IPS DF 6.9 (cell line): ENCODE data around the gene TAF5L.

Experiments
- DNase-seq: peaks from one replicate; pipeline ENCODE4 v3.0.0-alpha.2; 2013; ENCODE audit warnings: low read depth, low spot score
- H3K27ac ChIP-seq: one replicate; pipeline ENCODE4 v1.5.1; 2013; ENCODE audit warnings: low read length, control low read depth
- H3K27me3 ChIP-seq: 2 replicates; pipeline ENCODE4 v1.6.1; 2013; ENCODE audit warnings: mild to moderate bottlenecking, low read length; ENCODE audit not compliant: control insufficient read depth, insufficient read depth
- H3K36me3 ChIP-seq: 2 replicates; pipeline ENCODE4 v1.6.1; 2013; ENCODE audit warnings: low read length; ENCODE audit not compliant: control insufficient read depth, insufficient read depth
- H3K4me1 ChIP-seq: 2 replicates; pipeline ENCODE4 v1.6.1; 2013; ENCODE audit warnings: low read length; ENCODE audit not compliant: control insufficient read depth, insufficient read depth
- H3K4me3 ChIP-seq: 2 replicates; pipeline ENCODE4 v1.5.1; 2013; ENCODE audit warnings: mild to moderate bottlenecking, low read length
- H3K9me3 ChIP-seq: 2 replicates; pipeline ENCODE4 v1.6.1; 2013; ENCODE audit warnings: low read length, inconsistent platforms; ENCODE audit not compliant: control insufficient read depth, insufficient read depth
- WGBS: extraction: QIAGEN DNeasy Blood & Tissue Kit; methylation state at CpG from one replicate; pipeline ENCODE4 v1.1.7; 2013; ENCODE audit warnings: mixed read lengths, missing lambda C conversion rate; ENCODE audit not compliant: insufficient read length, insufficient coverage; 5-methylcytosine and 5-hydroxymethylcytosine counted together

The TAF5L gene

GRCh38 chr1:229625915-229626831 is at the start of gene TAF5L, which contains the start of gene URB2:
Gene TAF5L, minus strand, starts transcription at chr1:229626122. Its CDS starts 11,640 bp downstream, at chr1:229614482.
Gene URB2, plus strand, starts transcription at chr1:229626247. Its CDS starts 1,387 bp downstream, at chr1:229627634.
- H3K27me3 ChIP-seq: no peaks in the 10 kb centered on the region
- 0 out of 2 replicates have a peak, but pooled peaks cover 2% of the 10 kb centered on the region for H3K4me1 ChIP-seq
- H3K36me3 ChIP-seq: no peaks in the 10 kb centered on the region
- no peaks in the 10 kb centered on the region for H3K9me3 ChIP-seq
- H3K4me3 ChIP-seq: peak within 1 kb of the TSS; percentile 85
- DNase-seq: peak; percentile 71
- WGBS: no CpG with 5 or more reads among the region's 97 CpGs
- H3K27ac ChIP-seq: no peak within 1 kb of the TSS

- Histone ChIP-seq H3K27ac (no peak overlapping the region), H3K4me1 (no peaks in the 10 kb centered on the region), H3K27me3 (no peaks in the 10 kb centered on the region), H3K4me3 (no peak overlapping the region), H3K9me3 (no peaks in the 10 kb centered on the region), H3K36me3 (no peaks in the 10 kb centered on the region)
- DNase-seq: no peak
Measured at GRCh38 chr1:229675396-229675795, 49.5 kb upstream of the TAF5L start.

DNA sequence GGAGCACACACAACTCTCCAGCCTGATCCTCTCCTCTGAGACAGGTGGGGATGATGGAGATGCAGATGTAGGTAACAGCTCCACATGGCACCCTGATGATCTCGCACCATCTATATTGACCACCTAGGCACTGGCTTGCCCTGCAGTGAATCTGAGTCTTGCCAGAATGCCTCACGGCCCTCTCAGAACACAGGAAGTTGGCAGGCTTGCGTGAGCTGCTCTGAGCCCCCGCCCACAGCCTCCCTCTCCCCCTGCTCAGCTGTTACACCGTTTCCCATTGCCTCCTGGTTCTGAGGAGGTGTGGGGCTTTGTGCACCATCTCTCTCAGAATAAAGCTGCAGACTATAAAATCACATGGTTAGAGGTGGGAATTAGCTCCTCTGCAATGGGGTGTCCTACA is 48.1 kb upstream of the TAF5L start:
- Histone ChIP-seq H3K27ac (no peak overlapping the region), H3K4me1 (no peaks in the 10 kb centered on the region), H3K4me3 (no peak overlapping the region), H3K9me3 (no peaks in the 10 kb centered on the region), H3K27me3 (no peaks in the 10 kb centered on the region), H3K36me3 (no peaks in the 10 kb centered on the region)
- no CpG with 5 or more reads among the region's 5 CpGs for WGBS
- no peak for DNase-seq

GRCh38 chr1:229672246-229672645 is 46.3 kb upstream of the TAF5L start:
- Histone ChIP-seq H3K36me3 (no peaks in the 10 kb centered on the region), H3K4me3 (no peak overlapping the region), H3K9me3 (no peaks in the 10 kb centered on the region), H3K4me1 (no peaks in the 10 kb centered on the region), H3K27ac (no peak overlapping the region), H3K27me3 (no peaks in the 10 kb centered on the region)
- no peak for DNase-seq
- WGBS: no CpG with 5 or more reads among the region's 2 CpGs

DNA sequence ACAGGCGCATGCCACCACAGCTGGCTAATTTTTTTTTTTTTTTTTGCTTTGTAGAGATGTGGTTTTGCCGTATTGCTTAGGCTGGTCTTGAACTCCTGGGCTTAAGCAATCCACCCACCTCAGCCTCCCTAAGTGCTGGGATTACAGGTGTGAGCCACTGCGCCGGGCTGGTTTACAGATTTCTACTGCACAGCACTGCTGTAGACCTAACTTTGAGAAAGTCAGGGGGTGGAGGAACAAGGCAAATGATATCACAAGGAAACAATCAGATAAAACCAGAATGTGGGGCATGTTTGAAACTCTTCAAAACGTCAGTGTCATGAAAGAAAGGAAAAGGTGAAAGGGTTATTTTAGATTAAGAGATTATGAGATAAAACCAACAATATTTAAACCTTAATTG is 45.4 kb upstream of the TAF5L start:
- no peak overlapping the region for H3K27ac ChIP-seq

GRCh38 chr1:229669333-229669732 is 43.4 kb upstream of the TAF5L start:
- no CpG with 5 or more reads among the region's 4 CpGs for WGBS
- no peaks in the 10 kb centered on the region; the same call in 1 of the 2 replicates for H3K27me3 ChIP-seq
- H3K4me3 ChIP-seq: no peak overlapping the region
- no peaks in the 10 kb centered on the region for H3K9me3 ChIP-seq
- H3K4me1 ChIP-seq: no peaks in the 10 kb centered on the region
- DNase-seq: no peak
- H3K27ac ChIP-seq: no peak overlapping the region
- H3K36me3 ChIP-seq: no peaks in the 10 kb centered on the region

More for the DNA sequence above, 45.4 kb upstream of the TAF5L start:
- Histone ChIP-seq H3K27me3 (no peaks in the 10 kb centered on the region; the same call in 1 of the 2 replicates), H3K36me3 (no peaks in the 10 kb centered on the region), H3K4me1 (no peaks in the 10 kb centered on the region), H3K4me3 (no peak overlapping the region), H3K9me3 (no peaks in the 10 kb centered on the region)
- no CpG with 5 or more reads among the region's 5 CpGs for WGBS
- DNase-seq: no peak

- Histone ChIP-seq H3K4me3 (no peak overlapping the region), H3K27ac (no peak overlapping the region), H3K4me1 (no peaks in the 10 kb centered on the region), H3K9me3 (no peaks in the 10 kb centered on the region), H3K36me3 (peaks cover 4% of the 10 kb centered on the region; the same call in 1 of the 2 replicates), H3K27me3 (no peaks in the 10 kb centered on the region; the same call in 1 of the 2 replicates)
- DNase-seq: no peak
- no CpG with 5 or more reads among the region's 4 CpGs for WGBS
Measured at GRCh38 chr1:229666585-229666984, 40.7 kb upstream of the TAF5L start.

GRCh38 chr1:229665912-229666558 is 40.1 kb upstream of the TAF5L start:
- H3K9me3 ChIP-seq: no peaks in the 10 kb centered on the region
- no peak overlapping the region for H3K4me3 ChIP-seq
- H3K4me1 ChIP-seq: no peaks in the 10 kb centered on the region
- no peak overlapping the region for H3K27ac ChIP-seq
- no CpG with 5 or more reads among the region's 7 CpGs for WGBS
- no peak for DNase-seq
- H3K36me3 ChIP-seq: peaks cover 5% of the 10 kb centered on the region; the same call in 1 of the 2 replicates
- no peaks in the 10 kb centered on the region; the same call in 1 of the 2 replicates for H3K27me3 ChIP-seq

DNA sequence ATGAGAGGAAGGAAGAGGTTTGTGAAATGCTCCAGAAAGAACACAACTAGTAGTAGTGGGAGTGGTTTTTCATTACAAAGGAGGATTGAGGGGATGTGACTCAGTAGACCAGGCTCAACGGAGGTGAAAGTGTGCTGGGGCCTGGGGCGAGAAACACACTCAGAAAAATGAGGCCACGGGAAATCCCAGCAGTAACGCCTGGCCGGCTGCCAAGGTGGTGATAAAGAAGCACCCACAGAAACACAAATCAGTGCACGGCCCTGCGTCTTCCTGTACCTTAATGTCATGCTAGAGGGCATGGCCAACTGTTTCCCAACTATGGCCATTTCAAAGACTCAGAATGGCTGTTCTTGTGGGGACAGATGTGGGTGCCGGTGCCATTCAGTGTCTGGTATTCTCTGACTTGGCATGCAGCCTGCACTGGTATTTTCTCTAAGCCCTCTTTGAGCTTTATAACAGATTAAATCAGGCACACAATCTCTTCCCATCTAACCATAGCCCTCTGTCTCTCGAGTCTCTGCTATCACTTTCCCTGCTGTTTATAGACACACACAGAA is 38.3 kb upstream of the TAF5L start:
- DNase-seq: no peak
- no peaks in the 10 kb centered on the region; the same call in 1 of the 2 replicates for H3K27me3 ChIP-seq
- H3K27ac ChIP-seq: no peak overlapping the region
- H3K9me3 ChIP-seq: no peaks in the 10 kb centered on the region
- no peak overlapping the region for H3K4me3 ChIP-seq
- no CpG with 5 or more reads among the region's 9 CpGs for WGBS
- no peaks in the 10 kb centered on the region for H3K4me1 ChIP-seq
- H3K36me3 ChIP-seq: peaks cover 5% of the 10 kb centered on the region; the same call in 1 of the 2 replicates

DNA sequence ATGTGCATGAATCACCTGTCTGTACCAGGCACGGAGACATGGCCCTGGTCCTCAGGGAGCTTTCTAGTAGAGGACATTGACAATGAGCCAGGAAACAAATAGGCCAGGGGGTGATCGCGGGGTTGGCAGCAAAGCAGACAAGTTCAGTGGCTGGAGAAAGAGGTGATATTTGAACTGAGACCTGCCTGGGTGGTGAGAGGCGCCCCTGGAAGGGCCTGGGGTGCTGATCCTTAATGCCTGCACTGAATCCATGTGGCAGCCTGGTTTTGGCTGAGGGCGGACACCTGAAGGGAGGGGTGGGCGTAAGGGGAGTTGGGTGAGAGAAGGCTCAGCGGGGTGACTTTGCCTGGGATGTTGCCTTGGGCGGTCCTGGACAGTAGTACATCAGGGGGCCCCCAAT is 36.0 kb upstream of the TAF5L start:
- WGBS: no CpG with 5 or more reads among the region's 8 CpGs
- Histone ChIP-seq H3K9me3 (no peaks in the 10 kb centered on the region), H3K27me3 (no peaks in the 10 kb centered on the region; the same call in 1 of the 2 replicates), H3K27ac (no peak overlapping the region), H3K4me3 (no peak overlapping the region), H3K4me1 (no peaks in the 10 kb centered on the region), H3K36me3 (peaks cover 8% of the 10 kb centered on the region)
- no peak for DNase-seq
